NCI-H446 treated with DMSO at 0.1 percent for 48 hours (cell line): ENCODE data around the gene KIFAP3.
"Not testable (repeated sequence)": the region's sequence is repeated elsewhere in the genome, so short reads cannot be mapped to it uniquely, and the experiment has no call there.

Experiments
- DNase-seq: peaks from one replicate; lab custom pipeline; 2025; lab: John Stamatoyannopoulos, UW

KIFAP3 gene

GRCh38 chr1:170063109-170063826, 11.2 kb downstream of the KIFAP3 start:
- no peak for DNase-seq

GRCh38 chr1:170061676-170062075, 12.8 kb downstream of the KIFAP3 start:
- not testable (repeated sequence) for DNase-seq

- DNase-seq = not testable (repeated sequence)
Observed at GRCh38 chr1:170060015-170060520, 14.4 kb downstream of the KIFAP3 start.

- DNase-seq = no peak
Observed at GRCh38 chr1:170049176-170049800, 25.2 kb downstream of the KIFAP3 start.

- DNase-seq = no peak
Observed at GRCh38 chr1:170048515-170048914, 26.0 kb downstream of the KIFAP3 start.

- DNase-seq = no peak
Observed at GRCh38 chr1:170044187-170044586, 30.3 kb downstream of the KIFAP3 start.

GRCh38 chr1:170041423-170042192, 32.9 kb downstream of the KIFAP3 start:
- DNase-seq = no peak

GRCh38 chr1:170032531-170033280, 41.8 kb downstream of the KIFAP3 start:
- DNase-seq = no peak

- no peak for DNase-seq
Observed at GRCh38 chr1:170030212-170030611, 44.3 kb downstream of the KIFAP3 start.

GRCh38 chr1:170027760-170028159, 46.7 kb downstream of the KIFAP3 start:
- no peak for DNase-seq

- DNase-seq = no peak
Observed at GRCh38 chr1:170020859-170021258, 53.6 kb downstream of the KIFAP3 start.

- no peak for DNase-seq
Observed at GRCh38 chr1:170017478-170017877, 57.0 kb downstream of the KIFAP3 start.

- DNase-seq = no peak
Observed at GRCh38 chr1:170012920-170013319, 61.6 kb downstream of the KIFAP3 start.

GRCh38 chr1:170010443-170010842, 64.1 kb downstream of the KIFAP3 start:
- DNase-seq = peak; percentile 33

- DNase-seq = no peak
Observed at GRCh38 chr1:170009551-170009950, 64.9 kb downstream of the KIFAP3 start.

GRCh38 chr1:170008745-170009144, 65.8 kb downstream of the KIFAP3 start:
- DNase-seq = not testable (repeated sequence)

GRCh38 chr1:170003270-170003835, 71.1 kb downstream of the KIFAP3 start:
- DNase-seq = not testable (repeated sequence)

GRCh38 chr1:170001266-170001665, 73.2 kb downstream of the KIFAP3 start:
- no peak for DNase-seq

GRCh38 chr1:169999761-170000160, 74.7 kb downstream of the KIFAP3 start:
- no peak for DNase-seq

- no peak for DNase-seq
Observed at GRCh38 chr1:169999331-169999741, 75.2 kb downstream of the KIFAP3 start.

- DNase-seq = no peak
Observed at GRCh38 chr1:169995993-169996392, 78.5 kb downstream of the KIFAP3 start.

- no peak for DNase-seq
Observed at GRCh38 chr1:169989246-169989645, 85.2 kb downstream of the KIFAP3 start.
